H1 (cell line): ENCODE data around the gene CNST. TPM values are rescaled to one million over a fixed set of nuclear protein-coding genes. Genes with fewer than 3 reads are reported as not detected.

Experiments used
- EZH2 ChIP-seq: fragments of 200-600 bp; sonication (generic); IDR thresholded peaks from 2 replicates; pipeline ENCODE4 v1.7.1; 2012; ENCODE audit warnings: low read depth, mild to moderate bottlenecking, moderate library complexity, low read length, inconsistent platforms; ENCODE audit not compliant: severe bottlenecking
- MAX ChIP-seq: IDR thresholded peaks from 2 replicates; pipeline ENCODE4 v1.6.1; 2012; ENCODE audit warnings: inconsistent platforms
- polyA plus RNA-seq, 7 experiments: library from polyadenylated mRNA; depleted of rRNA in 3 of 7; stranded (reverse) in 5 of 7; unstranded in 2 of 7; fragments of >200 nt in 5 of 7; fragments of 200-250 nt in 2 of 7; gene quantifications; 1 replicate in 5 of 7; 2 replicates in 1 of 7; 4 replicates in 1 of 7; pipeline versions ENCODE4 v1.2.1 to v1.2.3, GENCODE V29; 2011 to 2013; ENCODE audit warnings: missing spikeins in 2 of 7, mixed read lengths in 2 of 7
- total RNA-seq: library from RNA; stranded (reverse); fragmentation: NEBNext Ultra II Directional; extraction: Animal tissue kit (Norgen Biotek cat#: 25700); gene quantifications from 2 replicates; pipeline ENCODE4 v1.2.1, GENCODE V29; 2021

The CNST gene
- total and polyA plus RNA-seq, 2 of the 8 experiments (the other 6 are each of a cell fraction or from before 2014, with no cell fraction given): 5.3 to 21.3 TPM

GRCh38 chr1:246591504-246591903 lies 25.2 kb downstream of the CNST start (continued):
- TF ChIP-seq EZH2: no peak
- TF ChIP-seq MAX: no peak
